Ovary (tissue), 9 donors: ENCODE results near the gene DNASE1L3. TPM values are rescaled to one million over a fixed set of nuclear protein-coding genes. Genes with fewer than 3 reads are reported as not detected.

Experiments
- DNase-seq, 5 donors: peaks; one replicate each; pipeline ENCODE4 v3.0.0-alpha.2; 2019 to 2020
- H3K27ac ChIP-seq, 2 donors: fragments of 200-600 bp; one replicate each; pipeline versions ENCODE4 v1.5.1 to v1.8.0; 2019 to 2022
- H3K27me3 ChIP-seq: fragments of 200-600 bp; one replicate; pipeline ENCODE4 v1.8.0; 2022
- H3K36me3 ChIP-seq: fragments of 200-600 bp; sonication (generic); one replicate; pipeline ENCODE4 v1.5.1; 2019
- H3K4me1 ChIP-seq: one replicate; pipeline ENCODE4 v1.8.1; 2013; ENCODE audit warnings: mild to moderate bottlenecking, moderate library complexity; ENCODE audit not compliant: insufficient read depth
- H3K4me3 ChIP-seq: fragments of 200-600 bp; sonication (generic); one replicate; pipeline ENCODE4 v1.5.1; 2017
- H3K9me3 ChIP-seq, 2 donors: fragments of 200-600 bp in 1 of 2; sonication (generic) in 1 of 2; one replicate each; pipeline versions ENCODE4 v1.5.1 to v1.8.1; 2013 to 2019; ENCODE audit warnings: mild to moderate bottlenecking in 1 of 2, moderate library complexity in 1 of 2
- EP300 ChIP-seq: sonication (generic); formaldehyde crosslinking; IDR thresholded peaks from one replicate; pipeline ENCODE4 v1.6.1; 2017; ENCODE audit warnings: antibody characterized with exemption
- POLR2A ChIP-seq: fragments of 450-650 bp; IDR thresholded peaks from one replicate; pipeline ENCODE4 v1.6.1; 2017; ENCODE audit warnings: antibody characterized with exemption, mild to moderate bottlenecking, moderate library complexity
- WGBS, 3 donors: extraction: QIAGEN DNeasy Blood & Tissue Kit in 1 of 3; methylation state at CpG; one replicate each; pipeline versions ENCODE4 v1.1.5 to v1.1.7; 2013 to 2017; 5-methylcytosine and 5-hydroxymethylcytosine counted together
- intact Hi-C, 4 donors: fragments of 100-400 bp; cut with DNase I; formaldehyde crosslinking; loops; one replicate each; pipeline versions ENCODE4 v1.11.0 to v1.15.1; 2022 to 2023
- polyA plus RNA-seq, 2 donors: library from polyadenylated mRNA; stranded (reverse); fragments of 200-250 nt in 1 of 2; fragments of 350-450 nt in 1 of 2; fragmentation: Illumina TruSeq in 1 of 2; extraction: RNeasy Lipid Tissue Mini Kit (QIAGEN cat#74804) in 1 of 2; gene quantifications; one replicate each; pipeline ENCODE4 v1.2.3, GENCODE V29; 2013 to 2014
- total RNA-seq, 7 donors: library from RNA; depleted of rRNA in 2 of 7; stranded (reverse); fragments of >200 nt in 2 of 7; fragmentation: NEBNext Ultra II Directional in 3 of 7; extraction: Animal tissue kit (Norgen Biotek cat#: 25700) in 3 of 7; gene quantifications; one replicate each; pipeline versions ENCODE4 v1.1.0 to v1.2.4, GENCODE V29; 2016 to 2023
- TF ChIP-seq, protein P1 (sequence below), 3 donors: fragments of 450-650 bp in 2 of 3; fragments of 200-600 bp in 1 of 3; IDR thresholded peaks; one replicate each; pipeline versions ENCODE4 v1.5.1 to v1.8.0; 2016 to 2022; ENCODE audit warnings: antibody characterized with exemption in 3 of 3, mild to moderate bottlenecking in 1 of 3
- donor health status: DM: no; HTN: no; CAD: no; lungs with moderate emphysema.
- donor health status: DM: no; HTN: no; CAD: no.
- donor health status: Bipolar disorder and iron deficiency.
- donor health status: DM: yes; HTN: yes; CAD: no.
- donor health status: DM: no; HTN: no; CAD: no.
- donor health status: DM: yes; HTN: yes; CAD: no.

DNASE1L3 gene
- total and polyA plus RNA-seq, 9 donors = 0.48 to 10.3 (median 0.65) TPM; not detected in 2

DNA sequence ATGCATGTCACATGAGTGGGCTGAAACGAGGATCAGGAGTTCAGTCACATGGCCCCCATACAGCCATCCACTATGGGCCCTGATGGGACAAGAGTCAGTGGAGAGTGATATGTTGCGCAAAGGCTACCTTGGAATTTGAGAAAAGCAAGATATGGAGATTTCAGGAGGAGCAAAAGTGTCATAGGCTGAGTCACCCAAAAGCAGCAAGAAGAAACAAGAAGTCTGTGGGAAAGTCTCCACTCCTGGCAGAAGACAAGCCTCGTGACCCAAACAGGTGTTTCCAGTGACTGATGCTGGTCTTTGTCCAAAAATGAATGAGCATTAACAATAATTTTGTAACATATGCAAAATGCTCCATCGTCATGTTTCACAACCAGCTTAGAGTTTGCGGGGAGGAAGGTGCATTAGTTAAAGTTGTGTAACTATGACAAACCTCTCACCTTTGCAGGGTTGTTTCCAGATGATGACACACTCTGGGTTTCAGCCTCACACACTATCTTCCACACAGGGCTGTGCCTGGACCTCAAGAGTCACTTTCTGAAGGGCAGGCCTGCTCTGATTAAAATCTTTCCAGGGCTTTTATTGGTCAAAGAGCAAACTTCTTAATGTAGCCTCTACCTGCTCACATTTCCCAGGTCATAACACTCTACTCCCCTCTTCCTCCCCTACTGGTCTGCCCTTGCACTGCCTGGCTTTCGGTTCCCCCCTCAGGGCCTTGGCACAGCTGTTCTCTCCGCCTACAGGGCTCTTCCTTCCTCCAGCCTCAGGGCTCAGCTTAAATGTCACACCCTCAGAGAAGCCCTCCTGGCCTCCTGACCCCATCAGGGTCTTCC lies 3.9 kb upstream of the DNASE1L3 start:
- no peaks in the 10 kb centered on the region for H3K36me3 ChIP-seq
- WGBS, 3 donors = 71 to 81% (median 72%) methylated on average over 7 of the region's 7 CpGs
- H3K4me1 ChIP-seq = peaks cover 2% of the 10 kb centered on the region
- intact Hi-C loops = no loop called here
- H3K27me3 ChIP-seq = no peaks in the 10 kb centered on the region
- H3K4me3 ChIP-seq = no peak overlapping the region
- TF ChIP-seq, protein P1, sequence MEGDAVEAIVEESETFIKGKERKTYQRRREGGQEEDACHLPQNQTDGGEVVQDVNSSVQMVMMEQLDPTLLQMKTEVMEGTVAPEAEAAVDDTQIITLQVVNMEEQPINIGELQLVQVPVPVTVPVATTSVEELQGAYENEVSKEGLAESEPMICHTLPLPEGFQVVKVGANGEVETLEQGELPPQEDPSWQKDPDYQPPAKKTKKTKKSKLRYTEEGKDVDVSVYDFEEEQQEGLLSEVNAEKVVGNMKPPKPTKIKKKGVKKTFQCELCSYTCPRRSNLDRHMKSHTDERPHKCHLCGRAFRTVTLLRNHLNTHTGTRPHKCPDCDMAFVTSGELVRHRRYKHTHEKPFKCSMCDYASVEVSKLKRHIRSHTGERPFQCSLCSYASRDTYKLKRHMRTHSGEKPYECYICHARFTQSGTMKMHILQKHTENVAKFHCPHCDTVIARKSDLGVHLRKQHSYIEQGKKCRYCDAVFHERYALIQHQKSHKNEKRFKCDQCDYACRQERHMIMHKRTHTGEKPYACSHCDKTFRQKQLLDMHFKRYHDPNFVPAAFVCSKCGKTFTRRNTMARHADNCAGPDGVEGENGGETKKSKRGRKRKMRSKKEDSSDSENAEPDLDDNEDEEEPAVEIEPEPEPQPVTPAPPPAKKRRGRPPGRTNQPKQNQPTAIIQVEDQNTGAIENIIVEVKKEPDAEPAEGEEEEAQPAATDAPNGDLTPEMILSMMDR (IDR thresholded peaks at IDR 0.05) = no peak
- TF ChIP-seq POLR2A (no peak), EP300 (no peak)
- no peaks in the 10 kb centered on the region for H3K9me3 ChIP-seq
- H3K27ac ChIP-seq = no peak overlapping the region
- no peak for DNase-seq

DNA sequence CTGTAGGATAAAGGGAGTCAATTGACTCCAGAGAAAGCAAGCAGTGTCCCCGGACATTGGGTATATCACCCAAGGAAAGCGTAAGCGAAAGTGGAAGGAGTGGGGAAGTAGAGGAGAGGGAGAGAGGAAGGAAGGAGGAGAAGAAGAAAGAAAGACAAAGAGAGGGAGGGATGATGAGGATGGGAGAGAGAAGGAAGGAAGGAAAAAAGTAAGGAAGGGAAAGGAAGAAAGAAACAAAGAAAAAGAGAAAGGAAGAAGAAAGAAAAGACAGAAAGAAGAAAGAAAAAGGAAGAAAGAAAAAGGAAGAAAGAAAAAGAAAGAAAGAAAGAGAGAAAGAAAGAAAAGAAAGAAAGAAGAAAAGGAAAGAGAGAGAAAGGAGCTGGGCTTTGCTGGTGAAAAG lies 839 bp downstream of the DNASE1L3 start:
- WGBS, 3 donors = 67 to 85% (median 77%) methylated on average over 3 of the region's 3 CpGs
- Histone ChIP-seq H3K27me3 (no peaks in the 10 kb centered on the region), H3K9me3 (no peaks in the 10 kb centered on the region), H3K36me3 (no peaks in the 10 kb centered on the region), H3K4me3 (no peak overlapping the region), H3K4me1 (no peaks in the 10 kb centered on the region), H3K27ac (no peak overlapping the region)
- no peak for TF ChIP-seq POLR2A
- no peak for TF ChIP-seq EP300
- TF ChIP-seq, protein P1 (IDR thresholded peaks at IDR 0.05) = no peak
- DNase-seq = no peak
- intact Hi-C loops = no loop called here

DNA sequence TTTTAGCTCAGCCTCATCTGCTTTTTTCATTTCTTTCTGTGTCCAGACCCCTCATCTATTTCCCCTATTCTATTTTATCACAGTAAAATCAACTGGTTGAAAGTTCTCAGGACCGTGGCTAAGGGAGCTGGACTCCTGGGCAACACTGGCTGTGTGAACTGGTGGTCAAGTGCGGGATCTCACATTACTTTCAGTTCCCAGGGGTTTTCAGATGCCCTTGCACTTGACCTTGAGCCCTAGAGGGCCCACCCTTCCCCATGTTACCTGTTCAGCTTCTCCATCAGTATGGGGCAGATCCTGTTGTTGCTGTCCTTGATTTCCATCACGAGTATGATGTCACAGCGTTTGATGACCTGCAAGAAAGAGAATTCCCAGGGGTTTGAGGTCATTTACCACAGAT lies 2.8 kb downstream of the DNASE1L3 start:
- 83 to 87% (median 84%) methylated on average over 4 of the region's 4 CpGs for WGBS, 3 donors
- intact Hi-C loops = no loop called here
- TF ChIP-seq EP300 = no peak
- TF ChIP-seq, protein P1 (IDR thresholded peaks at IDR 0.05) = no peak
- no peak for TF ChIP-seq POLR2A

DNA sequence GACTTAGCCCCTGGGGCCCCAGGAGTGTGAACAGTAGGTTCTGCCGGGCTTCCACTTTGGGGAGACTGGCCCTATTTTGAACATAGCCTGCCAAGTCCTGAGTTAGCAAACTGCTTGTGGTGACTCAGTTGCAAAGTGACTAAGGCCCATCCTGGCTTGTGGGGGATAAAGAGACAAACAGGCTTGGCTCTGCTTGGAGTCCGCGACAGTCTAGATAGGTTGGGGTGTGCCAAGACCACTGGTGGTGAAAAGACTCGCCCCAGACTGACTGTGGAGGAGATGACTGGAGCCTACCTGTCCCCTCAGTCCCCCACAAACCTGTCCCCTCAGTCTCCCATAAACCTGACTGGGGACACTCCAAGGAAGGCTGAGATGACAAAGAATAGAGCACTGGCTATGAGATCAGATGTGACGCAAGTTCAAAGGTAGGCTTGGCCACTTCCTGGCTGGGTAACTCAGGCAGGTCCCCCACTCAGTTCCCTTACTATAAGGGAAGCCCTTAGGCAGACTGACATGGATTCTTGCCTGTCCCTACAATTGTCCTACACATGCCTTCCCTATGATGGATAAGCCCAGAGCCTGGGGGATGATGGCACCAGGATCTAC lies 4.3 kb downstream of the DNASE1L3 start:
- Histone ChIP-seq H3K27me3 (no peaks in the 10 kb centered on the region), H3K36me3 (no peaks in the 10 kb centered on the region), H3K27ac (no peak overlapping the region), H3K4me3 (no peak overlapping the region), H3K9me3 (no peaks in the 10 kb centered on the region), H3K4me1 (no peaks in the 10 kb centered on the region)
- TF ChIP-seq, protein P1 (IDR thresholded peaks at IDR 0.05) = no peak
- TF ChIP-seq EP300 (no peak), POLR2A (no peak)
- WGBS, 3 donors = 84 to 89% (median 88%) methylated on average over 5 of the region's 5 CpGs
- intact Hi-C loops = no loop called here
- DNase-seq = no peak

More for the DNA sequence above, 2.8 kb downstream of the DNASE1L3 start:
- Histone ChIP-seq H3K27me3 (no peaks in the 10 kb centered on the region), H3K36me3 (no peaks in the 10 kb centered on the region), H3K9me3 (no peaks in the 10 kb centered on the region), H3K4me3 (no peak overlapping the region), H3K4me1 (no peaks in the 10 kb centered on the region), H3K27ac (no peak overlapping the region)
- DNase-seq = no peak
